LoVo (cell line): ENCODE data around the gene RSPH10B.
"Not testable (repeated sequence)": the region's sequence is repeated elsewhere in the genome, so short reads cannot be mapped to it uniquely, and the experiment has no call there.

Experiments
- DNase-seq: peaks from one replicate; pipeline ENCODE4 v3.0.0-alpha.2; 2016; ENCODE audit warnings: low spot score

The RSPH10B gene

GRCh38 chr7:5926263-5926870 lies 44.1 kb downstream of the RSPH10B start:
- DNase-seq = not testable (repeated sequence)

GRCh38 chr7:5924630-5925029 lies 45.9 kb downstream of the RSPH10B start:
- DNase-seq = not testable (repeated sequence)

DNA sequence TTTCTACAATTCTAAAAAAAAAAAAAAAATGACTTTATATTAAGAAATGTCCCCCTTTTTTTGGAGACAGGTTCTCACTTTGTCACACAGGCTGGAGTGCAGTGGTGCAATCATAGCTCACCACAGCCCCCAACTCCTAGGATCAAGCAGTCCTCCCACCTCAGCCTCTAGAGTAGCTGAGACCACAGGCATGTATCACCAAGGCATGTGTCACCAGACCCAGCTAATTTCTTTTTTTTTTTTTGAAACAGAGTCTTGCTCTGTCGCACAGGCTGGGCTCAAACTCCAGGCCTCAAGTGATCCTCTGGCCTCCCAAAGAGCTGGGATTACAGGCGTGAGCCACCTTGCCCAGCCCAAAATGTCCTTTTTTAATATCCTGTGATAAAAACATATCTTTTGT lies 46.3 kb downstream of the RSPH10B start:
- not testable (repeated sequence) for DNase-seq

DNA sequence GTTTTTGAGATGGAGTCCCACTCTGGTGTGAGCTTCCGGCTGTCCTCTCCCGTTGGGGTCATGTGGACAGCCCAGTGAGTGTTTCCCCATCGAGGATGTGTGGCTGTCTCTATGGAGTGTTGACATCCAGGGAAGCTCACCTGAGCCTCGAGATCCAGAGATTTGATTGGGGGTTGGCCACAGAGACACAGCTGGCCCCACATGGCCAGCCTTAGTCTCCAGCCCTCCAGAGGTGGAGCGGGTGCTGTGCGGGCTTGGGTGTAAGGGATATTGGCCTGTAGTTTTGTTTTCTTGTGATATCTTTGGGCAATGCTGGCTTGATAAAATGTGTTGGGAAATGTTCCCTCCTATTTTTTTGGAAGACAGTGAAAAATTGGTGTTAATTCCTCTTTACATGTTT lies 54.0 kb downstream of the RSPH10B start:
- DNase-seq = not testable (repeated sequence)

- not testable (repeated sequence) for DNase-seq
Observed at GRCh38 chr7:5908835-5909234, 61.7 kb downstream of the RSPH10B start.

DNA sequence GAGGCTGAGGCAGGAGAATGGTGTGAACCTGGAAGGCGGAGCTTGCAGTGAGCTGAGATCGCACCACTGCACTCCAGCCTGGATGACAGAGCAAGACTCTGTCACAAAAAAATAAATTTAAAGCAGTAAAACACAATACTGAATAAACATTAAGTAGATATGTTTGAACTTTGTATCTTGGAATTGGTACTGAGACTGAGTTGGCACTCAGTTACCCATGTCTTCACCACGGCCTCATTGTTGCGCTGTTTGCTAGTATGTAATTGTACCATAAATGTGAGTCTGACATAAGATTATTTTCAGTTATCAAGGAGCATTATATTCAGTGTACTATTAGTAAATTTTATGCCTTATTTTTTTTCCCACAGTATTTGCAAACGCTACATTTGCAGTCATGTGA lies 65.8 kb downstream of the RSPH10B start:
- not testable (repeated sequence) for DNase-seq

DNA sequence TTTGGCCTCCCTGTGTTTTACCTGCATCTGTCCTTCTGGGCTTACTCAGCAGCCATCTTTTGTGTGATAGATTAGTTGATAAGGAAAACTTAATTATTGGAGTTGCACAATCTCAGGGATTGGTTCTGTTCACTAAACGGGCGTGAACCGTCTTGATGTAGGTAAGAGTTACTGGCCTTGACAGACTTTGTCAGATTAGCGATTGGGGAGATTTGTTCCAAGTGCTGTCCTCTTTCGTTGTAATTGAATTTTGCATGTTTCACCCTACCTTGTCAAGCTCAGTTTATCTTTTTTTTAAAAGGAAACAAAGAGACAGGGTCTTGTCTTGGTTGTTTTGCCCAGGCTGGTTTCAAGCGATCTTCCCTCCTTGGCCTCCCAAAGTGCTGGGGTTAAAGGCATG lies 67.5 kb downstream of the RSPH10B start:
- DNase-seq = not testable (repeated sequence)

- DNase-seq = peak; percentile 64
Observed at GRCh38 chr7:5898480-5899224, 71.8 kb downstream of the RSPH10B start, which contains the start of gene CCZ1. TSS of gene CCZ1 (plus strand) at chr7:5898733. CDS start at chr7:5898800, 67 bp downstream.

- DNase-seq = not testable (repeated sequence)
Observed at GRCh38 chr7:5897369-5897919, 73.0 kb downstream of the RSPH10B start.

DNA sequence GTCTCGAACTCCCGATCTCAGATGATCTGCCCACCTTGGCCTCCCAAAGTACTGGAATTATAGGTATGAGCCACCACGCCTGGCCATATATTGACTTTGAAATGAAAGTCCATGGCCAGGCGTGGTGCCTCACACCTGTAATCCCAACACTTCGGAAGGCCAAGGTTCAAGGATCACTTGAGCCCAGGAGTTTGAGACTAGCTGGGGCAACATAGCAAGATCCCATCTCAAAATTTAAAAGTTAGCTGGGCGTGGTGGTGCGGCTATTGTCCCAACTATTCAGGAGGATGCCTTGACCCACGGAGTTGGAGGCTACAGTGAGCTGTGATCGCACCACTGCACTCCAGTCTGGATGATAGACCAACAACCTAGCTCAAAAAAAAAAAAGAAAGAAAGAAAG lies 78.0 kb downstream of the RSPH10B start:
- no peak for DNase-seq

GRCh38 chr7:5890244-5890643 lies 80.2 kb downstream of the RSPH10B start:
- not testable (repeated sequence) for DNase-seq

GRCh38 chr7:5888021-5888420 lies 82.5 kb downstream of the RSPH10B start:
- not testable (repeated sequence) for DNase-seq

DNA sequence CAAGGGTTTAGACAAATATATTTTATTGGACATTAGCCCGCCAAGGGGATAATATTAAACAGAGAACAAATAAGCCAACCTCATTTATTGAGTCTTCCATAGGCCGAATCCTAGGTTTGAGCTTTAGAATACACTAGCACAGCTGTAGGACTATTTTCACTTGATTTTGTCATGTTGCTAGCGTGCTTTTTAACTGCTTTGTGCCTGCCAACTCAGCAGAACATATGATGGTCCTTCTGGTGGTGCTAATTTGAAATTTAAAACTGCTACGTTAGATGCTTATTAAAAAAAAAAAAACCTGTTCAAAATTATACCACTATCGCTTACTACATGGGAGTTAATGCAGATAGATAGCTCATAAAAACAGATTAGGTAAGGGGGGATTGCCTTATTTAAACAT lies 86.1 kb downstream of the RSPH10B start:
- DNase-seq = not testable (repeated sequence)

DNA sequence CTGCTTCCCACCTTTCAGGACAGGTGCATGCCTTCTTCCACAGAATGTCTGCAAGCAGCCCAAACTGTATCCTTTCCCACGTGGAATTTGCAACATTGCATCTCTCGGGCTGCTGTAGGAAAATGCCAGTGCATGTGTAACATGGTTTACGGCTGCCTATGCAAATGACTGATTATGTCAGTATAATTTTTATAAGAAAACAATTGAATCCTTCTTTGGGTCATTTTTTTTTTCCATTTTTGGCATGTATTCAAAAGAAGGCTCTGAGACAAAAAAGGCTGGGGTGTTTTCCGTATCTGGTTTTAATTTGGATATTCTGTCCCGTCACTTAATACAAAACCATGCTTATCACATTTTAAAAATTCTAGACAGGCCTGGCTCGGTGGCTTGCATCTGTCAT lies 90.4 kb downstream of the RSPH10B start:
- not testable (repeated sequence) for DNase-seq

GRCh38 chr7:5879591-5879990 lies 90.9 kb downstream of the RSPH10B start:
- DNase-seq = not testable (repeated sequence)
